RWPE2 (cell line): ENCODE results near the gene RABGGTB.
"Not testable (repeated sequence)": the region's sequence is repeated elsewhere in the genome, so short reads cannot be mapped to it uniquely, and the experiment has no call there.

Source experiments
- ATAC-seq: fragments of 200-7000 bp; cut with Tn5 transposase; 3 replicates; pipeline ENCODE4 v1.9.1; 2021; ENCODE audit warnings: low read depth
- DNase-seq: peaks from one replicate; pipeline ENCODE4 v3.0.0-alpha.2; 2020; ENCODE audit warnings: low spot score
- H3K27ac ChIP-seq: fragments of 450-650 bp; 2 replicates; pipeline ENCODE4 v1.5.1; 2017; ENCODE audit warnings: mild to moderate bottlenecking; ENCODE audit not compliant: poor library complexity, severe bottlenecking
- H3K27me3 ChIP-seq: fragments of 250-450 bp; sonication (Bioruptor Pico); 2 replicates; pipeline ENCODE4 v1.5.1; 2021; ENCODE audit warnings: mild to moderate bottlenecking, moderate library complexity; ENCODE audit not compliant: insufficient read depth, poor library complexity, severe bottlenecking
- H3K36me3 ChIP-seq: fragments of 250-450 bp; sonication (Bioruptor Pico); 2 replicates; pipeline ENCODE4 v1.5.1; 2020; ENCODE audit warnings: low read depth, mild to moderate bottlenecking, moderate library complexity
- H3K4me1 ChIP-seq: fragments of 250-450 bp; sonication (Bioruptor Pico); 2 replicates; pipeline ENCODE4 v1.5.1; 2021; ENCODE audit warnings: mild to moderate bottlenecking, moderate library complexity; ENCODE audit not compliant: insufficient read depth, poor library complexity, severe bottlenecking
- H3K4me3 ChIP-seq: fragments of 250-450 bp; sonication (Bioruptor Pico); 2 replicates; pipeline ENCODE4 v1.5.1; 2021; ENCODE audit warnings: mild to moderate bottlenecking, moderate library complexity; ENCODE audit not compliant: severe bottlenecking
- H3K9me3 ChIP-seq: fragments of 250-450 bp; sonication (Bioruptor Pico); 2 replicates; pipeline ENCODE4 v1.5.1; 2021; ENCODE audit warnings: mild to moderate bottlenecking, moderate library complexity; ENCODE audit not compliant: severe bottlenecking
- TF ChIP-seq, protein P1 (sequence below): fragments of 450-650 bp; IDR thresholded peaks from one replicate; pipeline ENCODE4 v1.5.1; 2017; ENCODE audit warnings: mild to moderate bottlenecking, moderate library complexity; ENCODE audit not compliant: poor library complexity, severe bottlenecking

Gene RABGGTB

DNA sequence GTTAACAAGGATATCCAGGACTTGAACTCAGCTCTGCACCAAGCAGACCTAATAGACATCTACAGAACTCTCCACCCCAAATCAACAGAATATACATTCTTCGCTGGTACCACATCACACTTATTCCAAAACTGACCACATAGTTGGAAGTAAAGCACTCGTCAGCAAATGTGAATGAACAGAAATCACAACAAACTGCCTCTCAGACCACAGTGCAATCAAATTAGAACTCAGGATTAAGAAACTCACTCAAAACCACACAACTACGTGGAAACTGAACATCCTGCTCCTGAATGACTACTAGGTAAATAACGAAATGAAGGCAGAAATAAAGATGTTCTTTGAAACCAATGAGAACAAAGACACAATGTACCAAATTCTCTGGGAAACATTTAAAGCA, 5.9 kb upstream of the RABGGTB start:
- not testable (repeated sequence) for H3K36me3 ChIP-seq, ATAC-seq, H3K27me3 ChIP-seq, H3K4me1 ChIP-seq, H3K27ac ChIP-seq, H3K4me3 ChIP-seq, DNase-seq, H3K9me3 ChIP-seq

- not testable (repeated sequence) for DNase-seq, H3K27ac ChIP-seq, ATAC-seq, H3K9me3 ChIP-seq, H3K27me3 ChIP-seq, H3K4me1 ChIP-seq, H3K4me3 ChIP-seq
- peaks cover 23% of the 10 kb centered on the region for H3K36me3 ChIP-seq
Measured at GRCh38 chr1:75783920-75784319, 2.1 kb upstream of the RABGGTB start.

DNA sequence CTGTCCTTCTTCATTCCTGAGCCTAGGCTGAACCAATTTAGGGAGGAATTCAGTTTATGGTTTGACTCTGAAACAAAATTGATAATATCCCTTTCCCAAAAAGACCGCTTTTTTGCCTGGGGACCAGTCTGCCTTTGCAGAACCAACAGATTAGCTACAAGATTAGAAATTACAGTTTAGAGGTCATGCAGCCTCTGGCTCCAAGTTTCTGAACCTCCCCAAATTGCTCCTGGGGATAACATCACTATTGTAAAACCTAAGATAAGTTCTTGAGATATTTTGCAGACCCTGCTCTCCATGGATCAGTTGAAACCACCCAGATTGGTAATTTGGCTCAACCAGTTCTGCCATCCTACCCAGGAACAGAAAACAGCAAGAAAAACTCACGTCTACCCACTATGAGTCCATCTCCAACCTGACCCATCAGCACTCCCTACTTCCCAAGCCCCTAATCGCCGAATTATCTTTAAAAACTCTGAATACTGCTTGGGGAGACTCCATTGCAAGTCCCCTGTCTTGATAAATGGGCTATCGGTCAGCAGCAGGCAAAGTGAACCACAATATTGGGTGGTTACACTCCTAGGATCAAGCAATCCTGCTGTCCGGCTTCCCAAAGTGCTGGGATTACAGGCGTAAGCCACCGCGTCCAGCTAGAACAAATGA, 605 bp upstream of the RABGGTB start:
- ATAC-seq (peak; percentile 44), DNase-seq (no peak)
- TF ChIP-seq, protein P1, sequence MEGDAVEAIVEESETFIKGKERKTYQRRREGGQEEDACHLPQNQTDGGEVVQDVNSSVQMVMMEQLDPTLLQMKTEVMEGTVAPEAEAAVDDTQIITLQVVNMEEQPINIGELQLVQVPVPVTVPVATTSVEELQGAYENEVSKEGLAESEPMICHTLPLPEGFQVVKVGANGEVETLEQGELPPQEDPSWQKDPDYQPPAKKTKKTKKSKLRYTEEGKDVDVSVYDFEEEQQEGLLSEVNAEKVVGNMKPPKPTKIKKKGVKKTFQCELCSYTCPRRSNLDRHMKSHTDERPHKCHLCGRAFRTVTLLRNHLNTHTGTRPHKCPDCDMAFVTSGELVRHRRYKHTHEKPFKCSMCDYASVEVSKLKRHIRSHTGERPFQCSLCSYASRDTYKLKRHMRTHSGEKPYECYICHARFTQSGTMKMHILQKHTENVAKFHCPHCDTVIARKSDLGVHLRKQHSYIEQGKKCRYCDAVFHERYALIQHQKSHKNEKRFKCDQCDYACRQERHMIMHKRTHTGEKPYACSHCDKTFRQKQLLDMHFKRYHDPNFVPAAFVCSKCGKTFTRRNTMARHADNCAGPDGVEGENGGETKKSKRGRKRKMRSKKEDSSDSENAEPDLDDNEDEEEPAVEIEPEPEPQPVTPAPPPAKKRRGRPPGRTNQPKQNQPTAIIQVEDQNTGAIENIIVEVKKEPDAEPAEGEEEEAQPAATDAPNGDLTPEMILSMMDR = no peak
- no peaks in the 10 kb centered on the region for H3K9me3 ChIP-seq
- H3K4me3 ChIP-seq = peak overlapping the region; percentile 52
- peaks cover 17% of the 10 kb centered on the region for H3K4me1 ChIP-seq
- no peaks in the 10 kb centered on the region for H3K27me3 ChIP-seq
- H3K27ac ChIP-seq = peak overlapping the region; percentile 77
- H3K36me3 ChIP-seq = peaks cover 39% of the 10 kb centered on the region

DNA sequence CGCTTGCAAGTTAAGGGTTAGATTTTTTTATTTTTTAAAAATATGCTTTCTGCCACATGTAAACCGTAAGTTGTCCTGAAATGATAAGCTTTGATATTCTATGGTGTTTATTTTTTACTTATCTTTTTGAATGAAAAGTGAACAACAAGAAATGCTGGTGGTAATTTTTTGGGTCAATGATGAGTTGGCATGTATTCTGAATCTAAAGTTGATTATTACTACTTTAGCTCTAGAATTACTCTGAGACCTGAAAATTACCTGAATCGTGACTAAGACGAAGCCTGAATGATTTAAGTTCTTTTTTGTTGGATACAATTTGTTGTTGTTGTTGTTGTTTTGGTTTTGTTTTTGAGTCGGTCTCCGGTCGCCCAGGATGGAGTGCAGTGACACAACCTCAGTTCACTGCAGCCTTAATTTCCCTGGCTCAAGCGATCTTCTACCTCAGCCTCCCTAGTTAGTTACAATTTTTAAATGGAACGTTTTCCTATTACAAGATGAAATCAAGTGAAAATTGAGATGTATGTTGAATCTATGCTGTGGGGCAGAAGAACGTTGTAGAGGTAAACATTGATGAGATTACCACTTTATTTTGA, 941 bp downstream of the RABGGTB start:
- Histone ChIP-seq H3K36me3 (peaks cover 54% of the 10 kb centered on the region), H3K9me3 (no peaks in the 10 kb centered on the region), H3K4me3 (peak overlapping the region; percentile 52), H3K4me1 (peaks cover 27% of the 10 kb centered on the region), H3K27me3 (no peaks in the 10 kb centered on the region), H3K27ac (peak overlapping the region; percentile 77)
- ATAC-seq (no peak), DNase-seq (no peak)
- TF ChIP-seq, protein P1 = no peak

- TF ChIP-seq, protein P1 = no peak
- DNase-seq = no peak
- H3K36me3 ChIP-seq = peaks cover 59% of the 10 kb centered on the region
- H3K4me3 ChIP-seq = peak overlapping the region; percentile 52
- H3K4me1 ChIP-seq = peaks cover 27% of the 10 kb centered on the region
- H3K27me3 ChIP-seq = no peaks in the 10 kb centered on the region
- ATAC-seq = no peak
- H3K27ac ChIP-seq = peak overlapping the region; percentile 77
- H3K9me3 ChIP-seq = no peaks in the 10 kb centered on the region
Measured at GRCh38 chr1:75787524-75787923, 1.5 kb downstream of the RABGGTB start.

DNA sequence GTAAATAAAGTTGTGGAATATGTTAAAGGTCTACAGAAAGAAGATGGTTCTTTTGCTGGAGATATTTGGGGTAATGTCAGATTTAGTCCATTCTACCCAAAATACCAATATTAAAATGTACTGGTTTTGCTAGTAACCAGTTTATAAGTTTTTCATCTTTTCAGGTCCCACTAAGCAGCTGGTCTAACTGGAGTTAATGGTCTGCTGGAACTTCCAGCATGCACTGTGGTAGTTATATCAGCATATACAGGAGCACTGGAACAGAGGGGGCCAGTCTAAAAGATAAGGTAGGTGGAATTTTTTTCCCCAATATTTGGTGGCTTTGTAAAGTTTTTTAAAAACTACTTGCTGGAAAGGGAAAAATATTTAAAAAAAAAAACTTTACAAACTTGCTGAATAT, 3.9 kb downstream of the RABGGTB start:
- peak overlapping the region; percentile 77 for H3K27ac ChIP-seq
- no peaks in the 10 kb centered on the region for H3K27me3 ChIP-seq
- no peaks in the 10 kb centered on the region for H3K9me3 ChIP-seq
- ATAC-seq (no peak), DNase-seq (no peak)
- TF ChIP-seq, protein P1 = no peak
- H3K4me1 ChIP-seq = peaks cover 27% of the 10 kb centered on the region
- no peak overlapping the region for H3K4me3 ChIP-seq
- H3K36me3 ChIP-seq = peaks cover 84% of the 10 kb centered on the region
